Skeletal muscle cell (primary cell): ENCODE data around the gene ADGRA1.

Experiments used
- DNase-seq: peaks from one replicate; pipeline ENCODE4 v3.0.0-alpha.2; 2010; ENCODE audit warnings: low read depth
- H3K4me3 ChIP-seq: 2 replicates; pipeline ENCODE4 v1.5.1; 2011; ENCODE audit warnings: low read depth, mild to moderate bottlenecking, control low read depth, low read length, moderate library complexity

ADGRA1 gene

DNA sequence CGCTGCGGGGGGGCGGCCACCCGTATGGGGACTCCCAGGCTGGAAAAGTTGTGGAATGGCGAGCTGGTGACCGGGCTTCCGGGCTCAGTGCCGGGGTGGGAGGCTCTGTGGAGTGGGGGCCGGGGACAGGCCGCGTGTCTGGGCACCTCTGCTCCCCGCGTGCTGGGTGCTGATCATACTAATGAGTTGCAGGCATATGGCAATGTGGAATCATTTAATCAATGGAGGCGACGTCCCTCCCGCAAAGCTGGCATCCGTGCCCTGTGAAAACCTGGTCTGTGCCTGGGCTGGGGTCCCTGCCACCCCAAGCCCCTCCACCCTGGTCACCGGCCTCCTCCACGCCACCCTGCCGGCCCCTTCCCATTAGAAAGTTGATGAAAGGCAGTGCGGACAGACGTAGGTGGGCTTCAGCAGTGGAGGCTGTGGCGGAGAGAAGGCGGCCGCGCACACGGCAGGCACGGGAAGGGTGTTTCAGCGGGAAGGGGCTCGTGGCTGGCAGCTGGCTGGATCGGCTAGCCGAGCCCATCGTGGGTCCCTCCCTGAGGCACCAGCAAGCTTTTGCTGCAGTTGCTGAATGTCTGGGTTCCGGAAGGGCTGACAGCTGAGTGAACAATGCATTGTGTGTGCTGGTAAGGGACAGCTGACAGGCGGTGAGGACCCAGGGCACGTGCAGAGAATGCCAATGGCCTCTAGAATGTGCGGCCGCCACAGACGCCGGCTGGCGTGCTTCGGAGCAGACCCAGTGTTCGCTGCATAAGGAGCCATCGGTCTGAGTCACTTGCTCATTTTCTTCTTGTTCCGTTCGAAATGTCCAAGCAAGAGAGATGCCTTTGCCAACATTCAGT lies 1.5 kb downstream of the ADGRA1 start:
- DNase-seq = no peak
- H3K4me3 ChIP-seq = no peak overlapping the region

GRCh38 chr10:133090101-133090500 lies 2.4 kb downstream of the ADGRA1 start:
- no peak overlapping the region for H3K4me3 ChIP-seq
- no peak for DNase-seq

- DNase-seq = no peak
- H3K4me3 ChIP-seq = no peak overlapping the region
These were observed 2.9 kb downstream of the ADGRA1 start for GRCh38 chr10:133090654-133091053.

- DNase-seq = no peak
- no peak overlapping the region for H3K4me3 ChIP-seq
These were observed 3.6 kb downstream of the ADGRA1 start for GRCh38 chr10:133091316-133091715.

GRCh38 chr10:133093291-133093690 lies 5.6 kb downstream of the ADGRA1 start:
- no peak overlapping the region for H3K4me3 ChIP-seq
- no peak for DNase-seq

DNA sequence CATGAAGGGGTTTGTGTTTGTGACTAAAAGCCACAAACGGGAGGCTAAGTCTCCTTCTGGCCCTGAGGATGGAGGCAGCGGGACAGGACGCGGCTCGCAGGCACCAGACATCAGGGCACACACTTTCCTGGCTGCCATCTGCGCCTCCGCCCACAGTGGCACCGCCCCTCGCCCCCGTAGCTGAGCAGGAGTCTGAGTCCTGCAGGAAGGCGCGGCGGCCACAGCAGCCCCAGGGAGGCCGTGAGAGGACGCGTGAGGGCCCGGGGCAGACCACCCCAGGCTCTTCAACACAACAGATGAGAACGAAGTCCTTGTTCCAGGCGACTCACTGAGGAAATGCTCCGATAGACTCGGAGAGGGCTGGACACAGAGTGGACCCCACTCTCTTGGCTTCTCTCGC lies 6.6 kb downstream of the ADGRA1 start:
- DNase-seq = no peak
- H3K4me3 ChIP-seq = no peak overlapping the region

- no peak overlapping the region for H3K4me3 ChIP-seq
- no peak for DNase-seq
These were observed 7.1 kb downstream of the ADGRA1 start for GRCh38 chr10:133094866-133095265.

DNA sequence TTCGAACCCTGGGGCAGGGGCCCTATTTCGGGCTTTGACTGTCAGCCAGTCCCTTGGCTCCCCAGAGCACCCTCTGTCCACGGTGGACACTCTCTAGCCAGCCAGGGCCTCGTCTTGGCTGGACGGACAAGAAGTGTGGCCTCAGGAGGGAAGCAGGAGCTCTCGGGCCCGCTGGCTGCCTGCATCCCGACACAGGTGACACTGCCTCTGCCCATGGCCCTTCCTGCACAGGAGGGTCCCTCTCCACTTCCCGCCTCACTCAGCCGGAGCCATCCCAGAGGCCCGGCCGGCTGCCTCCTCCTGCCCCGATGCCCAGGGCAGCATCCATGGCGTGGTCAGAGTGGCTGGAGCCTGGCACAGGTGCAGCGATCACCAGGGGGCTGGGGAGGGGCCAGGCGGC lies 7.9 kb downstream of the ADGRA1 start:
- DNase-seq = no peak
- no peak overlapping the region for H3K4me3 ChIP-seq

DNA sequence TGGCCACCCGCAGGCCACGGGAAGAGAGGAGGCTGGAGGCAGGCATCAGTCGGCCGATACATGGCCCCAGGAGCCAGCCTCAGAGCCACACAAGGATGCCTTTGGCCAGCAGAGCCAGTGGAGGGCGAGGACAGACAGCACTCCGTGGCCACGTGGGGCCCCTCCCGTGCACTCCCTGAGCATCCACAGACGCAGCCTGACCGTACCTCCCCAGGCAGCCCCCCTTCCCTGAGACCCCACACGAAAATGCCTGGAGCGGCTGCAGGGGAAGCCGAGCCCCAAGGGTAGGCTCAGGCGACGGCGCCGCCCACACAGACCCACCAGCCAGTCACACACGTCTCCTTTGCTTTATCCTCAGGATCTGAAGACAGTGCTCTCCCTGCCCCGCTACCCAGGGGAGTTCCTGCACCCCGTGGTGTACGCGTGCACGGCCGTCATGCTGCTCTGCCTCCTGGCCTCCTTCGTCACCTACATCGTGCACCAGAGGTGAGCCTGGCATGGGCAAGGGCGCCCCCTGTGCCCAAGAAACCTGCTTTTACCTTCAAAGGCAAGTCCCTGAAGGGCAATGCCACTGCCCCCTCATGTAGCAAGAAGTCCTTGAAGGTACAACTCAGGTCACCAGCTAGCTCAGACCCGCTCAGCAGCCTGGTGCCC lies 9.0 kb downstream of the ADGRA1 start:
- no peak for DNase-seq

GRCh38 chr10:133097418-133097817 lies 9.7 kb downstream of the ADGRA1 start:
- H3K4me3 ChIP-seq = no peak overlapping the region
- DNase-seq = no peak

More for the DNA sequence above, 9.0 kb downstream of the ADGRA1 start:
- no peak overlapping the region for H3K4me3 ChIP-seq

DNA sequence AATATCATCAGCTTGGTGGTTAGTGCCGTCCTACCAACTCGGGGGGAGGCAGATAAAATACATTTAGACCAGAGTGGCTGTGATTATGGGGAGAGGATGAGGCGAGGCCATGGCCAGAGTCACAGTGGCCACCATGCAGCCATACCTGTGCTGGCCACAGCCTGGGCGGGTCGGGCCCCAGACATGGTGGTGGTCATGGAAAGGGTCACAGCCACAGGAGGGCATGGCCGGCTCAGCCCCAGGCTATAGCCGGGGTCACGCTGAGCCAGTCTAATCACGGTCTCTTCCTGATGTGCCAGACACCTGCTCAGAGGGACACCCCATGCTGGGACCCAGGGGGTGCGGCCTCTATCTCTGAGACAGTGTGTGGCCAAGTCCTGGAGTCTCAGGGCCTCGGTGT lies 10.2 kb downstream of the ADGRA1 start:
- H3K4me3 ChIP-seq = no peak overlapping the region
- DNase-seq = no peak

DNA sequence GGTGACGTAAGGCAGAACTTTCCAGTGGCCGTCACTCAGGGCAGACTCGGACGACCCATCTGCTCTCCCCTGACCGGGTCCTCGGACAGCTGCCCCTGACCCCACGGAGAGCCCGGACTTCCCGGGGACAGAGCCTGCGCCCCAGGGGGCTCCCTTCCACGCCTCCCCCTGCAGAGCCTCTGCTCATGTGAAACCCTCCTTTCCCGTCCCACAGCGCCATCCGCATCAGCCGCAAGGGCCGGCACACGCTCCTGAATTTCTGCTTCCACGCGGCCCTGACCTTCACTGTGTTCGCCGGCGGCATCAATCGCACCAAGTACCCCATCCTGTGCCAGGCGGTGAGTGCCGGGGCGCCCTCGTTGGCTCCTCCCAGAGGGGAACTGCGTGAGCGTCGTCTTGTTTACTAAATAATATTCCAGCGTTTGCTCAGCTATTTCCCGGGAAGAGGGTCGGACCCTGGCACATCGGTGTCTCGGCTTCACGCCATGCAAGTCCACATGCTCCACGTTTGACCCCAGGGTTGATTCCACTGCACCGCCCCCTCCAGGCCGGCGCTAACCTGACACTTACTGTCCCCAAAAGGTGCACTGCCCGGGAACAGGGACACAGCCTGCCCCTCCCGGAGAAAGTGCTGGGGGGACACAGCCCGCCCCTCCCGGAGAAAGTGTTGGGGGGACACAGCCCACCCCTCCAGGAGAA lies 10.9 kb downstream of the ADGRA1 start:
- H3K4me3 ChIP-seq = no peak overlapping the region
- DNase-seq = no peak

DNA sequence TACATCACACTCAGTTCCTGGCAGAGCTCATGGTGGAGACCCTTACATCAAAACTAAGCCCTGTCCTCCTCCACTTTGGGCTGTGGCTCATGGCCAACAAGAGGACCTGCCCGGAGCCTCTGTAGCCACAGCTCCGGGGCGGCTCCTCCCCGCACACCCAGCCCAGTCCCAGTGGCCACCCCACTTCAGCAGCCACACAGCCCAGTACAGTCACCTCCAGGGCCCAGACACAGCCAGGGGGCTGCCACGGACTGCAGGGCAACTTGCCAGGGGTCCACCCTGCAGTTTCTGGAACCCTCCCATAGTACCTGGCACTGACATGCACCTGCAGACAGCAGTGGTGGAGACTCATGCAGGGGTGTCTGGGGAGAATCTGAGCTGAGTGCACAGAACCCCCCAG lies 11.8 kb downstream of the ADGRA1 start:
- DNase-seq = no peak
- no peak overlapping the region for H3K4me3 ChIP-seq

DNA sequence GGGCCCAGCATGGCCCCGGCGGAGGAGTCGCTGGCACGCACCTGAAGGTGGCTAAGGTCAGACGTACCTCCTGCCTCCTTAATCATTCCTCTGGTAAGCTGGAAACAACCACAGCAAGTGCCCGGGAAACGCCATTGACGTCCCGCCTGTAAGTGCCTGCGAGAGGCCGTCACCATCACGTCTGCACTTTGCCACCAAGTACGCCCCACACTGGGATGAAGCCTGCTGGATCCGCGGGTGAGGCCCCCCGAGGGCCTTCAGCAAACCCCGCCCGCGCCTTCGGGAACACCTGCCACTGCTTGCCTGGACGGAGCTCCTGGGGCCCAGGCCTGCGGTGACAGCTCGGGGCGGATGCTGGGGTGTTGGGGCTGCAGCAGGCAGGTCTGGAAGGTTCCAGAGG lies 12.5 kb downstream of the ADGRA1 start:
- DNase-seq = no peak
- no peak overlapping the region for H3K4me3 ChIP-seq

DNA sequence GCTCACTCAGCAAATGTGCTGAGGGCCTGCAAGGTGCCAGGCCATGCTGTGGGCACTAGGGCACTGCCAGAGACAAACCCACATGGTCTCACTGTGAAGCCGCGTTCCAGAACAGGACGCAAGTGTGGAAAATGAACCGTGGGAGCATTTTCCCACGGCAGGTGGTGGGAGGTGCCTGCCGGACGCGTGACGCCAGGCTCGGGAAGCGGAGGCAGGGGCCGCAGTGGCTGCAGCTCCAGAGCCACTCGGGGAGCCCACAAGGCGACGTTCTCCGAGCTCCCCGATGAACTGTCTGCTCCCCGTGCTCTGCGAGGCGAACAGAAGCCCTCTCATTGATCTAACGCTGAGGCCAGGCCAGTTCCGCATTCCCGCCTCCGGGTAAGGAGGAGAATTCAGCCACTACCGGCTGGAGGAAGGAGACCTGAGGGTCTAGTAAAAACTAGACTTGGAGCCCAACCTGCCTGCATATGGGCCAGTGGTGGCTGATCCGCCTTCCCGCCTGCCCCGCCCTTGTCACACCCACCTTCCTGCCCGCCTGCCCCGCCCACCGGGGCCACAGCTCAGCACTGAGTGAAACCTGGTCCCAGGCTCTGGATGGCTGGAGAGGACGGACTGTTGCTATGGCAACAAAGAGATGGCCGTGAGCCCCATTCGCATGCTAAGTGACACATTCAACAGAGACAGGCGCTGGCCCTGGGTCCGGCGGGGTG lies 13.1 kb downstream of the ADGRA1 start:
- H3K4me3 ChIP-seq = no peak overlapping the region
- DNase-seq = no peak

DNA sequence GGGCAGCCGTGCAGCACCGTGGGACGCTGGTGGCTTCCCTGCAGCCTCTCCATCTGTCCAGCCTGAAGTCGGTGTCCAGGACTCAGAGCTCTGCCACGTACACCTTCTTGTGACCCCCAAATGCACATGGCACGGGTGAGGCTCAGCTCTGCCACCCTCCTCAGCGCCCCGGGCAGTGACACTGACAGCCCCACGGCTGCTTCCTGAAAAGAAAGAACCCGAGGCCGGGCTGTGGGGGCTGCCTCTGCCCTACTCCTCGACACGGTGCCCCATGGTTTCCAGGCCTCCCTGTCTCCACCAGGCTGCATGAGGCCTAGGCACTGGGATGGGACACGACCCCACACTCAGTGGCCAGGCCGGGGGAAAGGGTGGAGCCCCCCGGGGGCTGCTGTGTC lies 13.7 kb downstream of the ADGRA1 start:
- no peak overlapping the region for H3K4me3 ChIP-seq
- no peak for DNase-seq

DNA sequence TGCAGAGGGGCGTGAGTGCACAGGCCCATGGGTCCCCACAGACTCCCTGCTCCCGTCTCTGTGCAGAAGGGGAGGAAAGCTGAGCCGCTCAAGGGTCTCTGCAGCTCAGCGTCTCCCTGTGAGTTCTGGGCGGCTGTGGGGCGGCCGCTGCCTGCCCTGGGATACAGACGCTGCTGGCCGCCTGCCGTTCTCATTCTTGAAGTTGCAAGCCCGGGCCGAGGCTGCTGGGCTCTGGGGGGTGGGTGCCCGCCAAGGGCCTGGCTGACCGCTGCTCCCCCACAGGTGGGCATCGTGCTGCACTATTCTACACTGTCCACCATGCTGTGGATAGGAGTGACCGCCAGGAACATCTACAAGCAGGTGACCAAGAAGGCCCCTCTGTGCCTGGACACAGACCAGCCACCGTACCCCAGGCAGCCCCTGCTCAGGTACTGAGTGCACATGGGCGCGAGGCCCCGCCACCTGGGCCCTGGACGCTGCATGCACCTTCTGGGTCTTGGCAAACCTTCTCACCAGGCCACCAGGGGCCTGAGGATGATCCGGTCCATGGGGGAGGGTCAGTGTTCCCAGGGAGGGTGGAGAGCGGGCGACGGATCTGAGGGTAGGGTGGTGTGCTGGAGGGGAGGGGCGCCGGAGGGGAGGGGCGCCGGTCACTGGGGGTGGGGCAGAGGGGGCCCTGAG lies 14.8 kb downstream of the ADGRA1 start:
- H3K4me3 ChIP-seq = no peak overlapping the region
- DNase-seq = no peak

DNA sequence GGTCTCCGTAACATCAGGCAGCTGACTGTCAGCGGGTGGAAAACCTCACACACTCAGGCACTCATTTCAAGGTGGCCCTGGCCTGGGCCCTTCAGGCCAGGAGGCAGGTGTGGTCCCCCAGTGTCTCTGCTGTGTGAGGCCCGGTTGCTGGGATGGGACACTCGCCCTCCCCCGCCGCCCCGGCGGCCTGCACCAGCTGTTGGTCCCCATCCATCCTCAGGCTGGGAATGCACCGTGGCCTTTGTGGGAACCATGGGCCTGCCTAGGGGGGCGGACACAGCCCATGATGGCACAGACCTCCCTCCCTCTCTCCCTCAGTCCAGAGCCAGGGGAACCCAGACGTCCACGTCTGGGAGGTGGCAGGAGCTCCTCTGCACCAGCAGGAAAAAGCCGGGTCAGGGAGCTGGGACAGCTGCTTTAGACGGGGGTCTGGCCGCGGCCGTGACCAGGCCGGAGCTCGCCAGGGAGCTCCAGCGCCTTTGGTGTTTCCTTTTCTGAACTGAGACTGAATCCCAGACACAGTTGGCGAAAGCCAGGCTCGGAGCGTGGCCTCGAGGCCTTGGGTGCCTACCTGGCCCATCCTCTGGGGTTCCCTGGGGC lies 15.7 kb downstream of the ADGRA1 start:
- no peak for DNase-seq
- no peak overlapping the region for H3K4me3 ChIP-seq
